HepG2 (cell line): ENCODE measurements around the gene NDRG2. TPM values are rescaled to one million over a fixed set of nuclear protein-coding genes. Genes with fewer than 3 reads are reported as not detected.
A peak's percentile ranks its signal among the peaks of the same experiment; 100 is the strongest.

Experiments used
- JUND ChIP-seq: sonication (generic); formaldehyde crosslinking; IDR thresholded peaks from 2 replicates; pipeline ENCODE4 v1.8.0; 2022; ENCODE audit warnings: mild to moderate bottlenecking, missing genetic modification reagents
- KLF12 ChIP-seq: sonication (generic); formaldehyde crosslinking; IDR thresholded peaks from 2 replicates; pipeline ENCODE4 v1.4.0; 2020; ENCODE audit warnings: missing genetic modification reagents, borderline replicate concordance
- MEF2D ChIP-seq: sonication (generic); formaldehyde crosslinking; IDR thresholded peaks from 2 replicates; pipeline ENCODE4 v1.5.1; 2020; ENCODE audit warnings: mild to moderate bottlenecking, missing genetic modification reagents
- NCOA1 ChIP-seq: sonication (generic); formaldehyde crosslinking; IDR thresholded peaks from 2 replicates; pipeline ENCODE4 v1.9.0; 2021; ENCODE audit warnings: missing genetic modification reagents
- NCOA5 ChIP-seq: sonication (generic); formaldehyde crosslinking; IDR thresholded peaks from 2 replicates; pipeline ENCODE4 v1.4.0; 2020; ENCODE audit warnings: missing genetic modification reagents
- NFE2L2 ChIP-seq: fragments of 150-350 bp; IDR thresholded peaks from 2 replicates; pipeline ENCODE4 v1.6.1; 2014; ENCODE audit warnings: low read length
- NR2C2 ChIP-seq: sonication (generic); formaldehyde crosslinking; IDR thresholded peaks from 2 replicates; pipeline ENCODE4 v1.4.0; 2020; ENCODE audit warnings: missing genetic modification reagents, mild to moderate bottlenecking, moderate library complexity, borderline replicate concordance
- PHF20 ChIP-seq: sonication (generic); formaldehyde crosslinking; IDR thresholded peaks from 2 replicates; pipeline ENCODE4 v1.5.0; 2020; ENCODE audit warnings: mild to moderate bottlenecking, missing genetic modification reagents
- POLR2G ChIP-seq: fragments of 200-400 bp; formaldehyde crosslinking; IDR thresholded peaks from 2 replicates; pipeline ENCODE4 v1.6.1; 2018; ENCODE audit warnings: mild to moderate bottlenecking, low read depth, low read length, moderate library complexity
- SIN3A ChIP-seq: IDR thresholded peaks from 2 replicates; pipeline ENCODE4 v1.6.1; 2011; ENCODE audit warnings: low read depth, mild to moderate bottlenecking, control low read depth, low read length, borderline replicate concordance
- TEAD3 ChIP-seq: optimal IDR thresholded peaks from 2 replicates; pipeline ENCODE3; 2016; ENCODE audit warnings: borderline replicate concordance
- ZFP37 ChIP-seq: sonication (generic); formaldehyde crosslinking; IDR thresholded peaks from 2 replicates; pipeline ENCODE4 v1.4.0; 2020; ENCODE audit warnings: missing genetic modification reagents, borderline replicate concordance
- ZFP90 ChIP-seq: sonication (generic); formaldehyde crosslinking; IDR thresholded peaks from 2 replicates; pipeline ENCODE4 v1.8.0; 2022; ENCODE audit warnings: missing genetic modification reagents, mild to moderate bottlenecking, inconsistent platforms, borderline replicate concordance
- ZIK1 ChIP-seq: sonication (generic); formaldehyde crosslinking; IDR thresholded peaks from 2 replicates; pipeline ENCODE4 v1.5.0; 2020; ENCODE audit warnings: mild to moderate bottlenecking, low read depth, missing genetic modification reagents, borderline replicate concordance
- ZKSCAN1 ChIP-seq: fragments of 150-350 bp; IDR thresholded peaks from 2 replicates; pipeline ENCODE4 v1.6.1; 2014; ENCODE audit warnings: low read length
- ZNF205 ChIP-seq: IDR thresholded peaks from 2 replicates; pipeline ENCODE4 v1.6.1; 2018; ENCODE audit warnings: missing biosample characterization, missing genetic modification reagents
- ZNF230 ChIP-seq: sonication (generic); formaldehyde crosslinking; IDR thresholded peaks from 2 replicates; pipeline ENCODE4 v1.4.0; 2020; ENCODE audit warnings: mild to moderate bottlenecking, missing genetic modification reagents
- ZNF3 ChIP-seq: IDR thresholded peaks from 2 replicates; pipeline ENCODE4 v1.7.0; 2017; ENCODE audit warnings: inconsistent platforms
- ZNF343 ChIP-seq: sonication (generic); formaldehyde crosslinking; IDR thresholded peaks from 2 replicates; pipeline ENCODE4 v1.4.0; 2020; ENCODE audit warnings: mild to moderate bottlenecking, missing genetic modification reagents
- ZNF367 ChIP-seq: sonication (generic); formaldehyde crosslinking; IDR thresholded peaks from 2 replicates; pipeline ENCODE4 v1.4.0; 2020; ENCODE audit warnings: missing genetic modification reagents, borderline replicate concordance
- ZNF562 ChIP-seq: sonication (generic); formaldehyde crosslinking; IDR thresholded peaks from 2 replicates; pipeline ENCODE4 v1.8.0; 2022; ENCODE audit warnings: missing genetic modification reagents, borderline replicate concordance
- polyA plus RNA-seq, 8 experiments: library from polyadenylated mRNA; depleted of rRNA in 3 of 8; stranded (reverse) in 7 of 8; unstranded in 1 of 8; fragments of >200 nt; fragmentation: Illumina TruSeq in 4 of 8; extraction: Trizol in 4 of 8; gene quantifications; 2 replicates each; pipeline versions ENCODE4 v1.2.1 to v1.2.3, GENCODE V29; 2011 to 2016; ENCODE audit warnings: low read depth in 4 of 8, missing spikeins in 1 of 8, mixed read lengths in 1 of 8; ENCODE audit not compliant: insufficient read depth in 1 of 8
- total RNA-seq, 5 experiments: library from RNA; depleted of rRNA; stranded (reverse); fragments of >200 nt; fragmentation: Illumina TruSeq; extraction: Trizol; gene quantifications; 2 replicates each; pipeline ENCODE4 v1.2.3, GENCODE V29; 2016; ENCODE audit warnings: low read depth in 1 of 5
- TF ChIP-seq, protein P1 (sequence below): sonication (generic); formaldehyde crosslinking; conservative IDR thresholded peaks from 2 replicates; pipeline ENCODE4 v1.5.0; 2020; ENCODE audit warnings: missing genetic modification reagents
- TF ChIP-seq, protein P2 (sequence below): sonication (generic); formaldehyde crosslinking; IDR thresholded peaks from 2 replicates; pipeline ENCODE4 v1.5.0; 2020; ENCODE audit warnings: missing genetic modification reagents, mild to moderate bottlenecking, borderline replicate concordance
- TF ChIP-seq, protein P3 (sequence below): sonication (generic); formaldehyde crosslinking; IDR thresholded peaks from 2 replicates; pipeline ENCODE4 v1.4.0; 2020; ENCODE audit warnings: missing genetic modification reagents
- TF ChIP-seq, protein P4 (sequence below): sonication (generic); formaldehyde crosslinking; IDR thresholded peaks from 2 replicates; pipeline ENCODE4 v1.8.0; 2022; ENCODE audit warnings: mild to moderate bottlenecking, missing genetic modification reagents

NDRG2 gene
- total and polyA plus RNA-seq, 2 of the 13 experiments (the other 11 are each of a cell fraction or from before 2014, with no cell fraction given), result 27.2 to 189 TPM

DNA sequence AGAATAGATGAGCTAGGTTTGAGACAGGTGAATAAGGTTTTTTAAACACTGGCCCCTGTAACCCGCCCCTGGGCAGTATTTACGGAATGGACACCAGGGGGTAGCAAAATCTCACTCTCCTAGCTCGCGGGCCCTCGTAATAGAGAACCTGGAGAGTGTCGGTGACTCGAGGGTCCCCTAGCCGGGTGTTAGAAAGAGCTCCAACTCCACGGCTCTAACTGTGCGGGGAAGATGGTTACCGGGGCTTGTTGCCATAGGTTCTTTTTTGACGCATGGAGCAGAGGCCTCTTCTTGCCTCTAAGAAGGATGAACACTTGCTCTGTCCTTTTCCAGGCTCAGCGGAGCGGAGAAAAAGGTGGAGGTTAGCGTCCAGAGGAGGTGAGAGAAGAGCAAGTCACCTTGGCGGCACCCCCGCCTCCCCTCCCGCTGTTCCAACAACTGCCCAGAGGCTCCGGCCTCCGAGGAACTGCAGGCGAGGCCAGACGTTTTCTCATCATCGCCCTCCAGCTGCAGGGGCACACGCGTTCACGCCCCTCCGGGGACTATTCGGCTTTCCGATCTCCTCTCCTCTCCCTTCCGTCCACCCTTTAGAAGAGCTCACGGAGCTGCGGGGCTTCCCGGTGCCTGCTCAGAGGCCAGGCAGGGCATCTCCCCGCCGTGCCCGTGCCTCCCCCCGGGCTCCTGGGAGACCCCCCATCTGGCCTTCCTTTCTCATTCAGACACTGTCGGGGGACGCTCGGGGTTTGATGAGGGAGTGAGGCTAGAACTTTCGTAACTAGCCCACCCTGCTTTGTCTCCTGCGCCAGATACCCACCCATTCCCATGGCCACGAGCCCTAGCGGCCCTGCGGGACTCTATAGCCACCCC is 43.9 kb upstream of the NDRG2 start (continued):
- TF ChIP-seq ZNF367 (CRISPR knock-in tag) (no peak), NR2C2 (CRISPR knock-in tag) (no peak), ZNF343 (CRISPR knock-in tag) (0 out of 2 replicates have a peak, but pooled peaks have one; percentile 20), SIN3A (0 out of 2 replicates have a peak, but pooled peaks have one; percentile 4), KLF12 (CRISPR knock-in tag) (no peak), ZNF205 (CRISPR knock-in tag) (no peak), ZNF3 (CRISPR knock-in tag) (peak; percentile 34; the same call in 1 of the 2 replicates), ZFP37 (CRISPR knock-in tag) (0 out of 2 replicates have a peak, but pooled peaks have one; percentile 49), NFE2L2 (no peak), NCOA1 (CRISPR knock-in tag) (no peak; the same call in 1 of the 2 replicates), TEAD3 (CRISPR knock-in tag) (peak; percentile 5), ZNF230 (no peak), ZFP90 (no peak; the same call in 1 of the 2 replicates), PHF20 (CRISPR knock-in tag) (0 out of 2 replicates have a peak, but pooled peaks have one; percentile 21), ZNF562 (CRISPR knock-in tag) (no peak), POLR2G (peak; percentile 18; the same call in 1 of the 2 replicates), ZKSCAN1 (no peak), JUND (CRISPR knock-in tag) (no peak), MEF2D (CRISPR knock-in tag) (peak; percentile 55), NCOA5 (CRISPR knock-in tag) (no peak), ZIK1 (CRISPR knock-in tag) (no peak)
- TF ChIP-seq, protein P1, sequence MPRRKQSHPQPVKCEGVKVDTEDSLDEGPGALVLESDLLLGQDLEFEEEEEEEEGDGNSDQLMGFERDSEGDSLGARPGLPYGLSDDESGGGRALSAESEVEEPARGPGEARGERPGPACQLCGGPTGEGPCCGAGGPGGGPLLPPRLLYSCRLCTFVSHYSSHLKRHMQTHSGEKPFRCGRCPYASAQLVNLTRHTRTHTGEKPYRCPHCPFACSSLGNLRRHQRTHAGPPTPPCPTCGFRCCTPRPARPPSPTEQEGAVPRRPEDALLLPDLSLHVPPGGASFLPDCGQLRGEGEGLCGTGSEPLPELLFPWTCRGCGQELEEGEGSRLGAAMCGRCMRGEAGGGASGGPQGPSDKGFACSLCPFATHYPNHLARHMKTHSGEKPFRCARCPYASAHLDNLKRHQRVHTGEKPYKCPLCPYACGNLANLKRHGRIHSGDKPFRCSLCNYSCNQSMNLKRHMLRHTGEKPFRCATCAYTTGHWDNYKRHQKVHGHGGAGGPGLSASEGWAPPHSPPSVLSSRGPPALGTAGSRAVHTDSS (CRISPR knock-in tag), result no peak
- TF ChIP-seq, protein P2, sequence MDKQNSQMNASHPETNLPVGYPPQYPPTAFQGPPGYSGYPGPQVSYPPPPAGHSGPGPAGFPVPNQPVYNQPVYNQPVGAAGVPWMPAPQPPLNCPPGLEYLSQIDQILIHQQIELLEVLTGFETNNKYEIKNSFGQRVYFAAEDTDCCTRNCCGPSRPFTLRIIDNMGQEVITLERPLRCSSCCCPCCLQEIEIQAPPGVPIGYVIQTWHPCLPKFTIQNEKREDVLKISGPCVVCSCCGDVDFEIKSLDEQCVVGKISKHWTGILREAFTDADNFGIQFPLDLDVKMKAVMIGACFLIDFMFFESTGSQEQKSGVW (CRISPR knock-in tag), result no peak
- TF ChIP-seq, protein P3, sequence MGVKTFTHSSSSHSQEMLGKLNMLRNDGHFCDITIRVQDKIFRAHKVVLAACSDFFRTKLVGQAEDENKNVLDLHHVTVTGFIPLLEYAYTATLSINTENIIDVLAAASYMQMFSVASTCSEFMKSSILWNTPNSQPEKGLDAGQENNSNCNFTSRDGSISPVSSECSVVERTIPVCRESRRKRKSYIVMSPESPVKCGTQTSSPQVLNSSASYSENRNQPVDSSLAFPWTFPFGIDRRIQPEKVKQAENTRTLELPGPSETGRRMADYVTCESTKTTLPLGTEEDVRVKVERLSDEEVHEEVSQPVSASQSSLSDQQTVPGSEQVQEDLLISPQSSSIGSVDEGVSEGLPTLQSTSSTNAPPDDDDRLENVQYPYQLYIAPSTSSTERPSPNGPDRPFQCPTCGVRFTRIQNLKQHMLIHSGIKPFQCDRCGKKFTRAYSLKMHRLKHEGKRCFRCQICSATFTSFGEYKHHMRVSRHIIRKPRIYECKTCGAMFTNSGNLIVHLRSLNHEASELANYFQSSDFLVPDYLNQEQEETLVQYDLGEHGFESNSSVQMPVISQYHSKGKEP (CRISPR knock-in tag), result no peak
- TF ChIP-seq, protein P4, sequence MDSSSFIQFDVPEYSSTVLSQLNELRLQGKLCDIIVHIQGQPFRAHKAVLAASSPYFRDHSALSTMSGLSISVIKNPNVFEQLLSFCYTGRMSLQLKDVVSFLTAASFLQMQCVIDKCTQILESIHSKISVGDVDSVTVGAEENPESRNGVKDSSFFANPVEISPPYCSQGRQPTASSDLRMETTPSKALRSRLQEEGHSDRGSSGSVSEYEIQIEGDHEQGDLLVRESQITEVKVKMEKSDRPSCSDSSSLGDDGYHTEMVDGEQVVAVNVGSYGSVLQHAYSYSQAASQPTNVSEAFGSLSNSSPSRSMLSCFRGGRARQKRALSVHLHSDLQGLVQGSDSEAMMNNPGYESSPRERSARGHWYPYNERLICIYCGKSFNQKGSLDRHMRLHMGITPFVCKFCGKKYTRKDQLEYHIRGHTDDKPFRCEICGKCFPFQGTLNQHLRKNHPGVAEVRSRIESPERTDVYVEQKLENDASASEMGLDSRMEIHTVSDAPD, result no peak
